ENCODE data around the gene MIPOL1. TPM values are rescaled to one million over a fixed set of nuclear protein-coding genes. Genes with fewer than 3 reads are reported as not detected.

MIPOL1 gene
- total RNA-seq, 2 experiments from 2014 or later, result not detected

DNA sequence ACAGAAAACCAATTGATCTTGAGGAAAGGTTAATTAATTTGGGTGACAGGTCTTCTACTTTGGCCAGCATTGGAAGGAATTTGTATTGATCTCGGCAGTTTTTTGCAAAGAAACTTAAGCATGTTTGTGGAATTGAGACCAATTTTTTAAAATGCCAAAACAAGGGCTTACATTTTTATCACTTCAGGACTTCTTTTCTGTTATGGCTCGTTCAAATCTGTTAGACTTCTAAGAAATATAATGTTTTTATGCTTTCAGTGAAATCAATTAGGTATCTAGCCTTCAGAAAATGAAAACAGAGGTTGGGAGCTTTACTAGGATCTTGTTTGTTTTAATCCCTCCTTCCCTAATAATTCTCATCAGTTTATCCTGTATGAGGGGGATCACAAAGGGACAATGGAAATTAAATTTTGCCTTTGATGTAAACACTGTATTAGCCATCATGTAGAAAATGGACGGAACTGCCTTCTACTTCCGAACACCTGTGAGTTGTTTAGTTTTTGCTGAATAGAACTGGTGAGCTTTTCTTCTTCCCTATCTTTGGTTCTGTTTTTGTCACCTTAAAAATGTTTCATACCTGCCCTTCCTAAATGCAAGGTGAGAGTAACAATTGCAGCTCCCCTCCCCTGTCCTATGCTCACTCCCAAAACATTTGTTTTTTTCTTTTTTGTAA lies 389.5 kb downstream of the MIPOL1 start:
- BruUV-seq (replicated peaks), result no TSS peak
- Histone ChIP-seq H3K36me3 (ENCODE audit: insufficient read depth, low read length) (no peaks in the 10 kb centered on the region), H3K27ac (ENCODE audit: low read depth, low read length, poor library complexity, severe bottlenecking) (no peak overlapping the region), H3K9me2 (ENCODE audit: insufficient read depth, low read length) (no peaks in the 10 kb centered on the region), H3K4me1 (ENCODE audit: insufficient read depth, low read length, poor library complexity, severe bottlenecking) (no peaks in the 10 kb centered on the region), H3K4me3 (ENCODE audit: low read depth, low read length, poor library complexity, severe bottlenecking) (no peak overlapping the region), H4K20me1 (ENCODE audit: insufficient read depth, low read length) (no peaks in the 10 kb centered on the region), H3K9me3 (ENCODE audit: low read length) (no peaks in the 10 kb centered on the region), H3K4me2 (ENCODE audit: low read length) (no peak overlapping the region), H2AFZ (ENCODE audit: low read length) (no peak overlapping the region), H3K79me2 (ENCODE audit: insufficient read depth, low read depth, low read length) (no peaks in the 10 kb centered on the region)
- intact Hi-C loops (cut with micrococcal nuclease; ENCODE audit: unreplicated experiment), result no loop called here
- no peak for DNase-seq (ENCODE audit: low spot score)
- TF ChIP-seq, protein P1, sequence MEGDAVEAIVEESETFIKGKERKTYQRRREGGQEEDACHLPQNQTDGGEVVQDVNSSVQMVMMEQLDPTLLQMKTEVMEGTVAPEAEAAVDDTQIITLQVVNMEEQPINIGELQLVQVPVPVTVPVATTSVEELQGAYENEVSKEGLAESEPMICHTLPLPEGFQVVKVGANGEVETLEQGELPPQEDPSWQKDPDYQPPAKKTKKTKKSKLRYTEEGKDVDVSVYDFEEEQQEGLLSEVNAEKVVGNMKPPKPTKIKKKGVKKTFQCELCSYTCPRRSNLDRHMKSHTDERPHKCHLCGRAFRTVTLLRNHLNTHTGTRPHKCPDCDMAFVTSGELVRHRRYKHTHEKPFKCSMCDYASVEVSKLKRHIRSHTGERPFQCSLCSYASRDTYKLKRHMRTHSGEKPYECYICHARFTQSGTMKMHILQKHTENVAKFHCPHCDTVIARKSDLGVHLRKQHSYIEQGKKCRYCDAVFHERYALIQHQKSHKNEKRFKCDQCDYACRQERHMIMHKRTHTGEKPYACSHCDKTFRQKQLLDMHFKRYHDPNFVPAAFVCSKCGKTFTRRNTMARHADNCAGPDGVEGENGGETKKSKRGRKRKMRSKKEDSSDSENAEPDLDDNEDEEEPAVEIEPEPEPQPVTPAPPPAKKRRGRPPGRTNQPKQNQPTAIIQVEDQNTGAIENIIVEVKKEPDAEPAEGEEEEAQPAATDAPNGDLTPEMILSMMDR (conservative IDR thresholded peaks at IDR 0.05; ENCODE audit: low read length), result no peak
- no peak for TF ChIP-seq EZH2phosphoT487 (IDR thresholded peaks at IDR 0.05; ENCODE audit: borderline replicate concordance, low read depth, low read length)
- ChIA-PET CTCF (ENCODE audit: unreplicated experiment) (no interaction called here), POLR2A (no interaction called here)

DNA sequence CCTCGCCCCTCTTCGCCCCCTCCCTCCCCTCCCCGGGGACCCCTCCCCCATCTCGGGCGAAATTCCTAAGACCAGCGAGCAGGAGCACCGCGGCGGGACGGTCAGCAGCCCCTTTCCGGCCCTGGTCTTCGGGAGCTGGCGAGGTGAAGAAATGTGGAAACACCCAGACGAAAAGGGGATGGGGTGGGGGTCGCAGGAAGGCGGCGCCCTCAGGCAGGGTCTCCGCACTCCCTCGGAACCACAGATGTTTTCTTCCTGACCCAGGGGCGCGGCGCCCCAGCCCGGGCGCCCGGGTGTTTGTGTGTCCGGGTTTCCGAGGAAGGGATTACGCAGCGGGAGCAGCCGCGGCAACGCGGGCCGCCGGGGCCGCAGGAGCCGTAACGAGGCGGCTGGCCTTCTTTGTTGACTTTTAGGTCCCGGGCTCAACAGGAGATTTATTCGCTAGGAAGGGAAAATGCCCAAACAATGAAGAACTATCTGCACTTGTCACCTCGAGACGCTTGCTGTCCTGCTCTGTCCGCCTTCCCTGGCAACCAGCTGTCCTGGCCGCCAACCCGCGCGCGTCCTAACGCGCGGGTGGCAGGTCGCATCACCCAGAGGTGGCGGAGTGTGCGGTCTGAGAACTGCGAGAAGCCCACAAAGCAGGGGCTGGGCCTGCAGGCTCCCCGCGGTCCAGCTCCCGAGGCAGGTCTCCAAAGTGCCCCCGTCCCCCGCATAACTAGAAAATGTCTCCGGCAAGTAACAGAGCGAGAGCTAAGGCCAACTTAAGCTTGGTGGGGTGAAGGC lies 390.3 kb downstream of the MIPOL1 start:
- Histone ChIP-seq H3K4me3 (ENCODE audit: low read depth, low read length, poor library complexity, severe bottlenecking) (no peak overlapping the region), H3K4me2 (ENCODE audit: low read length) (no peak overlapping the region), H3K9me2 (ENCODE audit: insufficient read depth, low read length) (no peaks in the 10 kb centered on the region), H4K20me1 (ENCODE audit: insufficient read depth, low read length) (no peaks in the 10 kb centered on the region), H3K36me3 (ENCODE audit: insufficient read depth, low read length) (no peaks in the 10 kb centered on the region), H3K79me2 (ENCODE audit: insufficient read depth, low read depth, low read length) (no peaks in the 10 kb centered on the region), H3K4me1 (ENCODE audit: insufficient read depth, low read length, poor library complexity, severe bottlenecking) (no peaks in the 10 kb centered on the region), H3K27ac (ENCODE audit: low read depth, low read length, poor library complexity, severe bottlenecking) (no peak overlapping the region), H3K9me3 (ENCODE audit: low read length) (no peaks in the 10 kb centered on the region), H2AFZ (ENCODE audit: low read length) (no peak overlapping the region)
- no peak for DNase-seq (ENCODE audit: low spot score)
- TF ChIP-seq, protein P1 (conservative IDR thresholded peaks at IDR 0.05; ENCODE audit: low read length), result no peak
- no peak for TF ChIP-seq EZH2phosphoT487 (IDR thresholded peaks at IDR 0.05; ENCODE audit: borderline replicate concordance, low read depth, low read length)
- ChIA-PET CTCF (ENCODE audit: unreplicated experiment) (no interaction called here), POLR2A (no interaction called here)
- intact Hi-C loops (cut with micrococcal nuclease; ENCODE audit: unreplicated experiment), result no loop called here
- no TSS peak for BruUV-seq (replicated peaks)

DNA sequence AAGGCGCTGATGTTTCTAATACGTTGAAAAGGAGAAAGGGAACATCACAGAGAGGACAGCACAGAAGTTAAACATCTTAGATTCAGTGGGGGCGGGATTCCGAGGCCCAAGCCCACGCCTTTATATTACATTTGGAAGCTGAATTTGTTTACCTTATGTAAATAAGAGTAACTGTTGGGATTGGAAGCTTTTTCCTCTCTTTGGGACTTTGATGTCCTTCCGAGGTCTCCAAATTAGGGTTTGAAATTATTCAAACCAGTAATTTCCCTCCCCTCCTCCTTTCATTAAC lies 390.9 kb downstream of the MIPOL1 start:
- Histone ChIP-seq H3K27ac (ENCODE audit: low read depth, low read length, poor library complexity, severe bottlenecking) (no peak overlapping the region), H2AFZ (ENCODE audit: low read length) (no peak overlapping the region), H3K4me3 (ENCODE audit: low read depth, low read length, poor library complexity, severe bottlenecking) (no peak overlapping the region), H3K36me3 (ENCODE audit: insufficient read depth, low read length) (no peaks in the 10 kb centered on the region), H3K4me2 (ENCODE audit: low read length) (no peak overlapping the region), H3K79me2 (ENCODE audit: insufficient read depth, low read depth, low read length) (no peaks in the 10 kb centered on the region), H3K9me2 (ENCODE audit: insufficient read depth, low read length) (no peaks in the 10 kb centered on the region), H4K20me1 (ENCODE audit: insufficient read depth, low read length) (no peaks in the 10 kb centered on the region), H3K4me1 (ENCODE audit: insufficient read depth, low read length, poor library complexity, severe bottlenecking) (no peaks in the 10 kb centered on the region), H3K9me3 (ENCODE audit: low read length) (0 out of 2 replicates have a peak, but pooled peaks cover 4% of the 10 kb centered on the region)
- TF ChIP-seq, protein P1 (conservative IDR thresholded peaks at IDR 0.05; ENCODE audit: low read length), result no peak
- TF ChIP-seq EZH2phosphoT487 (IDR thresholded peaks at IDR 0.05; ENCODE audit: borderline replicate concordance, low read depth, low read length), result no peak
- no TSS peak for BruUV-seq (replicated peaks)
- ChIA-PET POLR2A (no interaction called here), CTCF (ENCODE audit: unreplicated experiment) (no interaction called here)
- DNase-seq (ENCODE audit: low spot score), result no peak
- intact Hi-C loops (cut with micrococcal nuclease; ENCODE audit: unreplicated experiment), result no loop called here
